ENCODE results near the gene CLEC2L.

DNA sequence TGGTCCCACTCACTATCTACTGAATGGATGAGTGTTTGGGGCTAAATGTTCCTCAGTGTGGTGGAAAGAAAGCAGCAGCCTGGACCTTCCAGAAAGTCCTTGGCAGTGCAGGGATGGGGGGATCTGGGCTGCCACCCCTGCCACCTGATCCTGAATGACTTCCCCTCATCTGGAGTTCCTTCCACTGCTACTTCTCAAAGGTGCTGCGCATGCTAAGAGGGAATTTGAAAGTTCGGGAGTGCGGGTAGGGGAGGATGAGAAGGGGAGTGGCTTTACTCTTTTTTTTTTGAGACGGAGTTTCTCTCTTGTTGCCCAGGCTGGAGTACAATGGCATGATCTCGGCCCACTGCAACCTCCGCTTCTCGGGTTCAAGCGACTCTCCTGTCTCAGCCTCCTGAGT, 41.4 kb upstream of the CLEC2L start:
- TF ChIP-seq CTCF (IDR thresholded peaks at IDR 0.05) (no peak), EZH2 (IDR thresholded peaks at IDR 0.05) (no peak), EZH2phosphoT487 (IDR thresholded peaks at IDR 0.05) (no peak)
